Body of pancreas (tissue), 4 donors: Measurements from ENCODE around the gene RC3H1.

Source experiments
- POLR2A ChIP-seq, 3 donors: fragments of 450-650 bp; IDR thresholded peaks; one replicate each; pipeline ENCODE4 v1.6.1; 2016; ENCODE audit warnings: antibody characterized with exemption in 3 of 3, mild to moderate bottlenecking in 2 of 3
- TF ChIP-seq, protein P1 (sequence below), 7 experiments: fragments of 450-650 bp in 4 of 7; fragments of 200-600 bp in 3 of 7; sonication (generic) in 3 of 7; IDR thresholded peaks; one replicate each; pipeline ENCODE4 v1.5.1; 2016 to 2019; ENCODE audit warnings: antibody characterized with exemption in 7 of 7

GRCh38 chr1:174040387-174040786 is 18.2 kb upstream of the RC3H1 start:
- TF ChIP-seq POLR2A (IDR thresholded peaks at IDR 0.05) = no peak
- TF ChIP-seq, protein P1, sequence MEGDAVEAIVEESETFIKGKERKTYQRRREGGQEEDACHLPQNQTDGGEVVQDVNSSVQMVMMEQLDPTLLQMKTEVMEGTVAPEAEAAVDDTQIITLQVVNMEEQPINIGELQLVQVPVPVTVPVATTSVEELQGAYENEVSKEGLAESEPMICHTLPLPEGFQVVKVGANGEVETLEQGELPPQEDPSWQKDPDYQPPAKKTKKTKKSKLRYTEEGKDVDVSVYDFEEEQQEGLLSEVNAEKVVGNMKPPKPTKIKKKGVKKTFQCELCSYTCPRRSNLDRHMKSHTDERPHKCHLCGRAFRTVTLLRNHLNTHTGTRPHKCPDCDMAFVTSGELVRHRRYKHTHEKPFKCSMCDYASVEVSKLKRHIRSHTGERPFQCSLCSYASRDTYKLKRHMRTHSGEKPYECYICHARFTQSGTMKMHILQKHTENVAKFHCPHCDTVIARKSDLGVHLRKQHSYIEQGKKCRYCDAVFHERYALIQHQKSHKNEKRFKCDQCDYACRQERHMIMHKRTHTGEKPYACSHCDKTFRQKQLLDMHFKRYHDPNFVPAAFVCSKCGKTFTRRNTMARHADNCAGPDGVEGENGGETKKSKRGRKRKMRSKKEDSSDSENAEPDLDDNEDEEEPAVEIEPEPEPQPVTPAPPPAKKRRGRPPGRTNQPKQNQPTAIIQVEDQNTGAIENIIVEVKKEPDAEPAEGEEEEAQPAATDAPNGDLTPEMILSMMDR (IDR thresholded peaks at IDR 0.05) = no peak
